Endothelial cell of umbilical vein (primary cell): ENCODE data around the gene GTF2B. TPM values are rescaled to one million over a fixed set of nuclear protein-coding genes. Genes with fewer than 3 reads are reported as not detected.

Experiments used
- BruUV-seq: library from RNA; stranded (reverse); fragments of 400-500 nt; replicated peaks from 2 replicates; lab custom pipeline; 2021; lab: Mats Ljungman, UMichigan
- CTCF ChIA-PET: fragments of 300-600, 350-600 bp; sonication (Branson Sonifier 250); formaldehyde crosslinking; loops from one replicate; lab custom pipeline; 2021; ENCODE audit warnings: antibody characterized with exemption, inconsistent platforms; lab: Charles Lee
- POLR2A ChIA-PET: fragments of 300-600, 350-600 bp; sonication (Branson Sonifier 250); formaldehyde crosslinking; loops from one replicate; lab custom pipeline; 2021; ENCODE audit warnings: antibody characterized with exemption, inconsistent platforms; lab: Charles Lee
- DNase-seq: peaks from one replicate; pipeline ENCODE4 v3.0.0-alpha.2; 2011; ENCODE audit warnings: low read depth, low spot score
- FAIRE-seq: peaks from 2 replicates; lab custom pipeline; 2011; peaks lifted over from hg19 to GRCh38; lab: Jason Lieb, UNC
- H2AFZ ChIP-seq: 2 replicates; pipeline ENCODE4 v1.6.0; 2012; ENCODE audit warnings: low read depth, low read length, control low read depth, inconsistent platforms
- H3K27ac ChIP-seq: 2 replicates; pipeline ENCODE4 v1.5.1; 2011; ENCODE audit warnings: low read depth, mild to moderate bottlenecking, control low read depth, low read length, moderate library complexity; ENCODE audit not compliant: insufficient read depth
- H3K27me3 ChIP-seq, 2 experiments: 2 replicates each; pipeline versions ENCODE4 v1.6.0 to v1.6.1; 2011; ENCODE audit warnings: low read length in 2 of 2, mixed read lengths in 1 of 2; ENCODE audit not compliant: control insufficient read depth in 2 of 2, insufficient read depth in 2 of 2
- H3K36me3 ChIP-seq, 2 experiments: 2 replicates in 1 of 2; 3 replicates in 1 of 2; pipeline ENCODE4 v1.5.1; 2011; ENCODE audit warnings: low read length in 2 of 2, mild to moderate bottlenecking in 1 of 2, moderate library complexity in 1 of 2; ENCODE audit not compliant: control insufficient read depth in 2 of 2, insufficient read depth in 2 of 2; ENCODE audit errors: extremely low read depth in 1 of 2
- H3K4me1 ChIP-seq: 3 replicates; pipeline ENCODE4 v1.5.1; 2011; ENCODE audit warnings: mild to moderate bottlenecking, low read length; ENCODE audit not compliant: control insufficient read depth, insufficient read depth; ENCODE audit errors: extremely low read depth
- H3K4me2 ChIP-seq: 2 replicates; pipeline ENCODE4 v1.6.1; 2011; ENCODE audit warnings: low read length, control low read depth, mixed read lengths; ENCODE audit not compliant: insufficient read depth
- H3K4me3 ChIP-seq, 3 experiments: fragments of 200-600 bp in 1 of 3; sonication (generic), shearing (Covaris generic) in 1 of 3; replicated peaks in 1 of 3; 2 replicates each; pipeline ENCODE4 v1.5.1; 2011 to 2016; ENCODE audit warnings: control low read depth in 3 of 3, low read length in 3 of 3, mild to moderate bottlenecking in 2 of 3, inconsistent platforms in 1 of 3, low read depth in 1 of 3, moderate library complexity in 1 of 3; ENCODE audit not compliant: insufficient read depth in 1 of 3
- H3K79me2 ChIP-seq: 2 replicates; pipeline ENCODE4 v1.6.0; 2012; ENCODE audit warnings: low read length, inconsistent platforms; ENCODE audit not compliant: control insufficient read depth, insufficient read depth
- H3K9ac ChIP-seq: replicated peaks from 2 replicates; pipeline ENCODE3; 2011; ENCODE audit warnings: low read length, control low read depth; ENCODE audit not compliant: insufficient read depth; ENCODE audit errors: extremely low read depth
- H3K9me1 ChIP-seq: replicated peaks from 3 replicates; pipeline ENCODE4 v1.6.0; 2011; ENCODE audit warnings: mild to moderate bottlenecking, low read length; ENCODE audit not compliant: control insufficient read depth, insufficient read depth; ENCODE audit errors: extremely low read depth
- H3K9me3 ChIP-seq: replicated peaks from 2 replicates; pipeline ENCODE4 v1.5.1; 2012; ENCODE audit warnings: low read length, inconsistent platforms; ENCODE audit not compliant: control insufficient read depth, insufficient read depth
- H4K20me1 ChIP-seq: replicated peaks from 2 replicates; pipeline ENCODE3; 2011; ENCODE audit warnings: mild to moderate bottlenecking, low read length; ENCODE audit not compliant: control insufficient read depth, insufficient read depth; ENCODE audit errors: extremely low read depth
- CTCF ChIP-seq, 2 donors: IDR thresholded peaks; 1 replicate in 1 of 2; 2 replicates in 1 of 2; pipeline ENCODE4 v1.5.1; 2011; ENCODE audit warnings: low read length in 2 of 2, mild to moderate bottlenecking in 2 of 2, moderate library complexity in 2 of 2, control low read depth in 1 of 2, inconsistent platforms in 1 of 2, low read depth in 1 of 2; ENCODE audit not compliant: insufficient read depth in 1 of 2; ENCODE audit errors: extremely low read depth in 1 of 2
- EZH2 ChIP-seq: IDR thresholded peaks from 2 replicates; pipeline ENCODE4 v1.6.1; 2012; ENCODE audit warnings: borderline replicate concordance, low read depth, mild to moderate bottlenecking, moderate library complexity, low read length, inconsistent platforms; ENCODE audit not compliant: severe bottlenecking
- FOS ChIP-seq: IDR thresholded peaks from 2 replicates; pipeline ENCODE4 v1.6.1; 2011; ENCODE audit warnings: mild to moderate bottlenecking, low read length, moderate library complexity, borderline replicate concordance; ENCODE audit not compliant: insufficient read depth
- GATA2 ChIP-seq: IDR thresholded peaks from 2 replicates; pipeline ENCODE4 v1.7.0; 2011; ENCODE audit warnings: low read depth, mild to moderate bottlenecking, moderate library complexity, mixed read lengths, low read length; ENCODE audit not compliant: insufficient read length, insufficient read depth
- JUN ChIP-seq: IDR thresholded peaks from 2 replicates; pipeline ENCODE4 v1.6.1; 2011; ENCODE audit warnings: borderline replicate concordance, low read depth; ENCODE audit not compliant: insufficient read length, insufficient read depth
- MYC ChIP-seq: IDR thresholded peaks from one replicate; pipeline ENCODE4 v1.6.1; 2011; ENCODE audit warnings: mild to moderate bottlenecking, low read depth, low read length
- POLR2A ChIP-seq: IDR thresholded peaks from 2 replicates; pipeline ENCODE4 v1.6.1; 2012; ENCODE audit warnings: low read depth, mild to moderate bottlenecking, control low read depth, low read length
- POLR2AphosphoS5 ChIP-seq: IDR thresholded peaks from 2 replicates; pipeline ENCODE4 v1.6.1; 2012; ENCODE audit warnings: low read depth, mild to moderate bottlenecking, control low read depth, low read length, moderate library complexity; ENCODE audit not compliant: insufficient read depth
- dilution Hi-C: fragments of 300-500 bp; cut with MboI; formaldehyde crosslinking; loops from one replicate; pipeline ENCODE4 v1.15.0; 2019; ENCODE audit warnings: low sequenced_read_pairs; ENCODE audit not compliant: extremely low pct_ligation_motif_present
- intact Hi-C: fragments of 100-400 bp; cut with micrococcal nuclease; formaldehyde crosslinking; loops from one replicate; pipeline ENCODE4 v1.10.0; 2022
- polyA plus RNA-seq, 4 experiments: library from polyadenylated mRNA; depleted of rRNA in 3 of 4; stranded (reverse) in 3 of 4; unstranded in 1 of 4; fragments of >200 nt; gene quantifications; 2 replicates each; pipeline versions ENCODE4 v1.2.1 to v1.2.3, GENCODE V29; 2011 to 2012; ENCODE audit warnings: missing spikeins in 1 of 4
- total RNA-seq: library from RNA; stranded (reverse); gene quantifications from 2 replicates; pipeline ENCODE4 v1.2.3, GENCODE V29; 2021
- TF ChIP-seq, protein P1 (sequence below): IDR thresholded peaks from 2 replicates; pipeline ENCODE4 v1.6.1; 2011; ENCODE audit not compliant: insufficient read depth, insufficient read length

Gene GTF2B
- total and polyA plus RNA-seq, 2 donors (not counting 3 experiments of a cell fraction or from before 2014, with no cell fraction given) = 19.8 to 20.0 TPM

- BruUV-seq = no TSS peak
Measured at GRCh38 chr1:88900883-88901282, 9.5 kb upstream of the GTF2B start.

DNA sequence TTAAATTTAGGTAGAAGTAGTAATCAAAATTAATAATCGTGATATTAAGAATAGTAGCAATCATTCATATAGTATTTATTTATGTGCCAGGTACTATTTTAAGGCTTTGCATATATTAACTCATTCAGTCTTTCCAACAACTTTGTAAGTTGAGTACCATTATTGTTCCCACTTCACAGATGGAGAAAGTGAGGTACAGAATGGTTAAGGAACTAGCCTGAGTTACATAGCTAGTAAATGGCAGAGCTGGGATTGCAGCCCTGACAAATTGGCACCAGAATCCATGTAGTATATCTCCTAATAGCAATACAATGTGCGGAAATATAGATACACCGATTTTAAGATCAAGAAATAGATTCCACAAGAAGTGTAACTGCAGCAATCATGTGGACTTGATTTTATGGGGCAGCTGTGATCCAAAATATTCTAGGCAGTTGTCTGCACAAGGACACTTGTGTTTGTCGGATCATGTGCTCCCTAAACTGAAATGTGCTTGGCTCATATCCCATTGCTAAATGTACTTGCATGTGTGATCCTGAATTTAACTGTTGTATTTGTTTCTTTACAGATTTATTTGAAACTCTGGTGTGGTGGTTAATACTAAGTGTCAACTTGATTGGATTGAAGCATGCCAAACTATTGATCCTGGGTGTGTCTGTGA is 5.8 kb upstream of the GTF2B start:
- Histone ChIP-seq H3K9ac (no peak overlapping the region), H3K27ac (no peak overlapping the region), H3K4me1 (no peaks in the 10 kb centered on the region), H4K20me1 (no peaks in the 10 kb centered on the region), H2AFZ (no peak overlapping the region), H3K4me3 (no peak overlapping the region), H3K36me3 (no peaks in the 10 kb centered on the region), H3K4me2 (no peak overlapping the region), H3K79me2 (no peaks in the 10 kb centered on the region), H3K27me3 (peaks cover 2 to 8% of the 10 kb centered on the region in 2 experiments), H3K9me1 (no peaks in the 10 kb centered on the region), H3K9me3 (no peaks in the 10 kb centered on the region)
- TF ChIP-seq CTCF (IDR thresholded peaks at IDR 0.05; ENCODE audit: extremely low read depth in 1 of 2, insufficient read depth in 1 of 2, low read depth in 1 of 2, low read length in 2 of 2) = no peak
- no peak for TF ChIP-seq MYC
- TF ChIP-seq POLR2AphosphoS5 = no peak
- no peak for TF ChIP-seq JUN
- TF ChIP-seq GATA2 = no peak
- TF ChIP-seq EZH2 = no peak
- TF ChIP-seq, protein P1, sequence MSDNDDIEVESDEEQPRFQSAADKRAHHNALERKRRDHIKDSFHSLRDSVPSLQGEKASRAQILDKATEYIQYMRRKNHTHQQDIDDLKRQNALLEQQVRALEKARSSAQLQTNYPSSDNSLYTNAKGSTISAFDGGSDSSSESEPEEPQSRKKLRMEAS = no peak
- no peak for TF ChIP-seq FOS
- TF ChIP-seq POLR2A = no peak
- FAIRE-seq (peak; percentile 37), DNase-seq (no peak)
- CTCF ChIA-PET = no interaction called here
- dilution Hi-C loops = no loop called here
- intact Hi-C loops = no loop called here
- POLR2A ChIA-PET = no interaction called here
- no TSS peak for BruUV-seq

More at GRCh38 chr1:88900883-88901282, 9.5 kb upstream of the GTF2B start:
- no peak for DNase-seq
- no peaks in the 10 kb centered on the region for H3K9me1 ChIP-seq
- peaks cover 0 to 8% of the 10 kb centered on the region in 2 experiments for H3K27me3 ChIP-seq
- dilution Hi-C loops (no loop called here), intact Hi-C loops (no loop called here)
- no peak overlapping the region for H3K27ac ChIP-seq
- H3K79me2 ChIP-seq = no peaks in the 10 kb centered on the region
- POLR2A ChIA-PET = no interaction called here
- no peaks in the 10 kb centered on the region for H3K4me1 ChIP-seq
- H2AFZ ChIP-seq = no peak overlapping the region
- H3K9me3 ChIP-seq = no peaks in the 10 kb centered on the region
- no peak for TF ChIP-seq POLR2A
- CTCF ChIA-PET = no interaction called here
- H3K36me3 ChIP-seq = no peaks in the 10 kb centered on the region
- H4K20me1 ChIP-seq = no peaks in the 10 kb centered on the region
- no peak overlapping the region for H3K4me3 ChIP-seq
- H3K4me2 ChIP-seq = no peak overlapping the region
- no peak for FAIRE-seq
- no peak overlapping the region for H3K9ac ChIP-seq
